Measurements from ENCODE around the gene S100B. TPM values are rescaled to one million over a fixed set of nuclear protein-coding genes. Genes with fewer than 3 reads are reported as not detected.
A peak's percentile ranks its signal among the peaks of the same experiment; 100 is the strongest.

The S100B gene
- total RNA-seq, 4 donors from 2014 or later = 1.8 to 9.1 (median 3.4) TPM; not detected in 1

- no peak for TF ChIP-seq POLR2A (IDR thresholded peaks at IDR 0.05)
- TF ChIP-seq, protein P1, sequence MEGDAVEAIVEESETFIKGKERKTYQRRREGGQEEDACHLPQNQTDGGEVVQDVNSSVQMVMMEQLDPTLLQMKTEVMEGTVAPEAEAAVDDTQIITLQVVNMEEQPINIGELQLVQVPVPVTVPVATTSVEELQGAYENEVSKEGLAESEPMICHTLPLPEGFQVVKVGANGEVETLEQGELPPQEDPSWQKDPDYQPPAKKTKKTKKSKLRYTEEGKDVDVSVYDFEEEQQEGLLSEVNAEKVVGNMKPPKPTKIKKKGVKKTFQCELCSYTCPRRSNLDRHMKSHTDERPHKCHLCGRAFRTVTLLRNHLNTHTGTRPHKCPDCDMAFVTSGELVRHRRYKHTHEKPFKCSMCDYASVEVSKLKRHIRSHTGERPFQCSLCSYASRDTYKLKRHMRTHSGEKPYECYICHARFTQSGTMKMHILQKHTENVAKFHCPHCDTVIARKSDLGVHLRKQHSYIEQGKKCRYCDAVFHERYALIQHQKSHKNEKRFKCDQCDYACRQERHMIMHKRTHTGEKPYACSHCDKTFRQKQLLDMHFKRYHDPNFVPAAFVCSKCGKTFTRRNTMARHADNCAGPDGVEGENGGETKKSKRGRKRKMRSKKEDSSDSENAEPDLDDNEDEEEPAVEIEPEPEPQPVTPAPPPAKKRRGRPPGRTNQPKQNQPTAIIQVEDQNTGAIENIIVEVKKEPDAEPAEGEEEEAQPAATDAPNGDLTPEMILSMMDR (IDR thresholded peaks at IDR 0.05) = no peak
- H3K27me3 ChIP-seq = no peaks in the 10 kb centered on the region
- peak in 2 of 3 donors; percentile 59 to 79 for DNase-seq
- H3K36me3 ChIP-seq = no peaks in the 10 kb centered on the region
- H3K9me3 ChIP-seq = no peaks in the 10 kb centered on the region
- H3K4me3 ChIP-seq = no peak overlapping the region
- no peaks in the 10 kb centered on the region for H3K4me1 ChIP-seq
- H3K27ac ChIP-seq = peak overlapping the region; percentile 2 to 50 (median 46)
Measured at GRCh38 chr21:46605767-46606426, 1.0 kb upstream of the S100B start.

DNA sequence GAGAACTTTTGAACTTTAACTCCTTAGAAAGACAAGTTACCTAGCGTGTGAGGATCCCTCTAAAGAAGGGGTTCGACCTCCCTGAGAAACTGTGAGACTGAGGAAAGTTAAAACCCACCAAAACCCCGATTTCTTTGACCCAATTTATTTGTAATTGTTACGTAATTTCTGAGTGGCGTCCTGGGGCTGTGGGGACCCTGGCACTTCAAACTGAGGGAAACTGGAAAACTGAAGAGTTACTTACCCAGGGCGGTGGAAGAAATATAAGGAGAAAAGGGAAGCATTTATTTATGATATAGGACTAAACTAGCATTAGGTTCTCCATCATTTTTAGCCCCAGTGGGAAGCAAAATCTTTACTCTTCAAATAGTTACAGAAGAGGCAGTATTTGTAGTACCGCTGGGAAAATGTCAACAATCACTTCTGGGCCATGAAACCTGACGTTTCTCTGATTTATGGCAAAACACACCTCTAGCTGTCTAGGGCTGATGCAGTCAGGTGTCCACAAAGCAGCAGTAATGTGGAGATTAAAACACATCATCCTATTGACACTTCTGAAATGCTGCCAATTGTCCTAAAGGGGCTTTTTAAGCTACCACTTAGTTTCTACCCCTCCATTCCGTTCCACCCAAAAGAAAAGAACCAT is 430 bp downstream of the S100B start:
- H3K36me3 ChIP-seq = no peaks in the 10 kb centered on the region
- TF ChIP-seq, protein P1 (IDR thresholded peaks at IDR 0.05) = no peak
- no peak for TF ChIP-seq POLR2A (IDR thresholded peaks at IDR 0.05)
- H3K4me1 ChIP-seq = no peaks in the 10 kb centered on the region
- DNase-seq = no peak
- no peaks in the 10 kb centered on the region for H3K27me3 ChIP-seq
- H3K27ac ChIP-seq = peak overlapping the region in 2 of 4 donors; percentile 46 to 50
- no peaks in the 10 kb centered on the region for H3K9me3 ChIP-seq
- no peak overlapping the region for H3K4me3 ChIP-seq

DNA sequence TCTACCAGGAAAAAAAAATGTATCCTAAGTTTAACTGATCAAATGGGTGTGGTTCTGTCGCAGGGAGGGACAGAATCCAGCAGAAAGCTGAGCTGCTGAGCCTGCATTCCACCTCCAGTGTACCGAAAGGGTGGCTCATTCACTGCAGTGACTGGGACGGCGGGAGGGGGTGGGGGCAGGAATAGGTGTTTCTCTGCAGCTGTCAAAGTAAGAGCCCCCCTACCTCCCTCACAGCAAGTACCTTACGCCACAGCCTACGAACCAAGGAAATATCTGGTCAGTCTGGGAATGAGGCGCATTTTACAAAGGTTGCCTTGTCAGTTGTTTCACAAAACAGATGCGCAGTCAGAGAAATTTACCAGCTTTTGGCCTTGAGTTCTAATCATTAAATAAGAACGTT is 1.7 kb downstream of the S100B start:
- no peaks in the 10 kb centered on the region for H3K36me3 ChIP-seq
- no peaks in the 10 kb centered on the region for H3K9me3 ChIP-seq
- TF ChIP-seq, protein P1 (IDR thresholded peaks at IDR 0.05) = no peak
- TF ChIP-seq POLR2A (IDR thresholded peaks at IDR 0.05) = no peak
- H3K27ac ChIP-seq = no peak overlapping the region
- H3K27me3 ChIP-seq = no peaks in the 10 kb centered on the region
- DNase-seq = no peak
- H3K4me1 ChIP-seq = no peaks in the 10 kb centered on the region
- H3K4me3 ChIP-seq = no peak overlapping the region

GRCh38 chr21:46600978-46601377 is 3.9 kb downstream of the S100B start:
- Histone ChIP-seq H3K36me3 (no peaks in the 10 kb centered on the region), H3K27ac (no peak overlapping the region), H3K9me3 (no peaks in the 10 kb centered on the region), H3K27me3 (no peaks in the 10 kb centered on the region), H3K4me1 (no peaks in the 10 kb centered on the region), H3K4me3 (no peak overlapping the region)
- no peak for DNase-seq
- no peak for TF ChIP-seq POLR2A (IDR thresholded peaks at IDR 0.05)
- TF ChIP-seq, protein P1 (IDR thresholded peaks at IDR 0.05) = no peak

DNA sequence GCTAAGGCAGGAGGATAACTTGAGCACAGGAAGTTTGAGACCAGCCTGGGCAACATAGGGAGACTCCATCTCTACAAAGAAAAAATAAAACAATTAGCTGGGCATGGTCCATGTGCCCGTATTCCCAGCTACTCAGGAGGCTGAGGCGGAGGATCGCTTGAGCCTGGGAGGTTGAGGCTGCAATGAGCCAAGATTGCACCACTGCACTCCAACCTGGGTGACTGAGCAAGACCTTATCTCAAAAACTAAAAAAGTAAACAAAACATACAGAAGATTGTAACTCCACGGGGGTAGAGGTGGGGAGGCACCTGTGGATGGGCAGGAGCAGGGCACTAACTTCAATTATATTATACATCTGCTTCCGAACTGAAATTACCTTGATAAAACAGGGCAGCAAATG is 4.6 kb downstream of the S100B start:
- Histone ChIP-seq H3K27ac (no peak overlapping the region), H3K27me3 (no peaks in the 10 kb centered on the region), H3K36me3 (no peaks in the 10 kb centered on the region), H3K4me1 (no peaks in the 10 kb centered on the region), H3K4me3 (no peak overlapping the region), H3K9me3 (no peaks in the 10 kb centered on the region)
- DNase-seq = no peak
- TF ChIP-seq POLR2A (IDR thresholded peaks at IDR 0.05) = no peak
- TF ChIP-seq, protein P1 (IDR thresholded peaks at IDR 0.05) = no peak

All from Peyer's patch (tissue), 4 donors.